Ammon's horn (tissue), 1 donor: ENCODE results near the gene RAB7A.
A peak's percentile ranks its signal among the peaks of the same experiment; 100 is the strongest.
"Not testable (repeated sequence)": the region's sequence is repeated elsewhere in the genome, so short reads cannot be mapped to it uniquely, and the experiment has no call there.

Source experiments
- DNase-seq: peaks from one replicate; pipeline ENCODE4 v3.0.0-alpha.2; 2016; ENCODE audit warnings: low spot score

Gene RAB7A

GRCh38 chr3:128753715-128754114 lies 27.7 kb downstream of the RAB7A start:
- no peak for DNase-seq

- no peak for DNase-seq
Observed at GRCh38 chr3:128760042-128760441, 34.1 kb downstream of the RAB7A start.

DNA sequence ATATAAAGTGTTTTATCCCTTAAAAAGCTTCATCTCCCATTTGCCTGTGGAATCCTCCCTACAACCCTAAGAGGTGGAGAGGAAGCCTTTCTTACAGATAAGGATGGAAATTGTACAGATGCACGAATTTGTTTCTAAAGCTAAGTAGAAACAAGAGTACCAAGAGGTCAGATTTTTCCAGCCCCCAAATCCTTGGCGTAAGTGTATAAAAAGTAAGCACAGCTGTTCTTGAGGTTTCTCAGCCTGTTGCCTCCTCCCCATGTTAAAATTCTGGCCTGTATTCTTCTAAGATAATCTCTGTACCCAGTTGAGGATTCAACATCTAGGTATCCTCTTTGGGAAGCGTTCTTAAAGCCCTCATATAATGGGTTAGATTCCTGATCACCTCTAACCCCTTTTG lies 34.9 kb downstream of the RAB7A start:
- no peak for DNase-seq

- DNase-seq: no peak
Observed at GRCh38 chr3:128761392-128761791, 35.4 kb downstream of the RAB7A start.

DNA sequence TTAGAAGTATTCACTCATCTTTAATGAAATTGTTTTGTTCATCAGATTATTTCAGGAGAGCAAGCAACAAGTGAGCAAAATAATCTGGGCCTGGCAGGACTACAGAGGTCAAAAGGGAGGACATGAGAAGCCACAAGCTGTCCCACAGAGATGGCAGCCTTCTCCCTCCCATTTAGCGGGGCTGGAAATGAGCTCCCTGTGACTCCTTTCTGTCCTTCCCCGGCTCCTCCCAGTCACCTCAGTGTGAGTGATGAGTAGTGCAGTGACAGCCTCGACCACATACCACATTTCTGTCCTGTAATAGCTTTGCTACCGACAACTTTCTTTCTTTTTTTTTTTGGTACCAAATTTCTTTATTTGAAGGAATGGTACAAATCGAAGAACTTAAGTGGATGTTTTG lies 38.0 kb downstream of the RAB7A start:
- DNase-seq: no peak

GRCh38 chr3:128764863-128765262 lies 38.9 kb downstream of the RAB7A start:
- no peak for DNase-seq

DNA sequence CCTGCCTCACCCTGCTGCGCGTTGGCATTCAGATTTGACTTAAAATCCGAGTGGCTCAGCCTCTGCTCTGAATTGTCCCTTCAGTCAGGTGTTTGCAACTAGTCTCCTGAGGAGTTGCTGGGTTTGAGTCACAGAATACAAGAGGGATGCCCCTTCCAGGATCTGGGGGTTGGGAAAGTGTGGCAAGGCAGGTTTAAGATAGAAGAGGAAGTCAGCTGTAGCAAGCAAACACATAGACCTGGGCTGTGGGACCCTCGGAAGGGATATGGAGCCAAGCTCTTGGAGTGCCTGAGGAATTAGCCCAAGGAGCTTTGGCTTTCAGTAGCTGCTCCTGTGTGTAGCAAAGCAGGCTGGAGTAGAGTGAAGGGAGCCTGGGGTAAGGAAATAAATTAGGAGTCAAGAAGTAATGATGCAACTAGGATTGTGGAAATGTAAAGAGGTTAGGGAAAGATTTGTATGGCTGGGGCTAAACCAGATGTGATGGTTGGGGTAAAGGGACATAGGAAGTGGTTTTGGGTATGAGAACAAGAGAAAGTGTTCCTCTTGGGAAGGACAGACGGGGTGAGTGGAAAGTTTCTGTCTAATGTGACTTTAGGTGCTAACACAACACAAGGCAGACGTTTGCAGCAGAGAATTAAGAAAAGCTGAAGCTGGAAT lies 41.2 kb downstream of the RAB7A start:
- DNase-seq: no peak

DNA sequence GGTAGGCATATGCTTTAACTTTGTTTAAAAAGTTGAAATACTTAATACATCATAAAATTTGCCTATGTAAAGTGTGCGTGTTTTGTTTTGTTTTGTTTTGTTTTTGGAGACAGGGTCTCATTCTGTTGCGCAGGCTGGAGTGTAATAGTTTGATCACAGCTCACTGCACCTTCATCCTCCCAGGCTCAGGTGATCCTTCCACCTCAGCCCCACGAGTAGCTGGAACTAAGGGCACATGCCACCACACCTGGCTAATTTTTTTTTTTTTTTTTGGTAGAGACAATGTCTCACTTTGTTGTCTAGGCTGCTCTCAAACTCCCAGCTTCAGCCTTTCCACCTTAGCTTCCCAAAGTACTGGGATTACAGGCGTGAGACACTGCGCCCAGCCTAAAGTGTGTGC lies 42.5 kb downstream of the RAB7A start:
- no peak for DNase-seq

- no peak for DNase-seq
Observed at GRCh38 chr3:128770387-128770786, 44.4 kb downstream of the RAB7A start.

DNA sequence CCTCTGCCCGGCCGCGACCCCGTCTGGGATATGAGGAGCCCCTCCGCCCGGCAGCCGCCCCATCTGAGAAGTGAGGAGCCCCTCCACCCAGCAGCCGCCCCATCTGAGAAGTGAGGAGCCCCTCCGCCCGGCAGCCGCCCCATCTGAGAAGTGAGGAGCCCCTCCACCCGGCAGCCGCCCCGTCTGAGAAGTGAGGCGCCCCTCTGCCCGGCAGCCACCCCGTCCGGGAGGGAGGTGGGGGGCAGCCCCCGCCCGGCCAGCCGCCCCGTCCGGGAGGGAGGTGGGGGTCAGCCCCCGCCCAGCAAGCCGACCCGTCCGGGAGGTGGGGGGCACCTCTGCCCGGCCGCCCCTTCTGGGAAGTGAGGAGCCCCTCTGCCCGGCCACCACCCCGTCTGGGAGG lies 47.2 kb downstream of the RAB7A start:
- not testable (repeated sequence) for DNase-seq

GRCh38 chr3:128773592-128773991 lies 47.6 kb downstream of the RAB7A start:
- not testable (repeated sequence) for DNase-seq

DNA sequence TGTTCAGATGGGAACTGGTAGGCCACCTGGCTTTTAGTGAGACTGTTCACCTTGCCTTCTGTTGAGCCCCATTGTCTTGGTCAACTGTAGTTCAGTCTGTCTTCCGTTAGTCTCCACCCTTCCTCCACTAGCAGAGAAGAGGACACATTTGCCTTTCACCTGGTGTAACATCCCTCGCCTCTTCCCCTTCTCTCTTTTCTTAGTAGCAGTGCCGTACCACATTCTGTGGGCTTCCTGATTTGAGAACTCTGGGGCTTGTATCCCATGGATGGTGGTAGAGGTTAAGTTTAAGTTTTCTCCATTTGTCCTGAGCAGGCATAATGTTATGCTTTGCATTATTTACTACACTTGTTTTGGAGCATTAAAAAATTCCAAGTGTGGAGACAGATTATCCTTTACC lies 49.3 kb downstream of the RAB7A start:
- no peak for DNase-seq

GRCh38 chr3:128775906-128776542 lies 50.0 kb downstream of the RAB7A start:
- DNase-seq: no peak

DNA sequence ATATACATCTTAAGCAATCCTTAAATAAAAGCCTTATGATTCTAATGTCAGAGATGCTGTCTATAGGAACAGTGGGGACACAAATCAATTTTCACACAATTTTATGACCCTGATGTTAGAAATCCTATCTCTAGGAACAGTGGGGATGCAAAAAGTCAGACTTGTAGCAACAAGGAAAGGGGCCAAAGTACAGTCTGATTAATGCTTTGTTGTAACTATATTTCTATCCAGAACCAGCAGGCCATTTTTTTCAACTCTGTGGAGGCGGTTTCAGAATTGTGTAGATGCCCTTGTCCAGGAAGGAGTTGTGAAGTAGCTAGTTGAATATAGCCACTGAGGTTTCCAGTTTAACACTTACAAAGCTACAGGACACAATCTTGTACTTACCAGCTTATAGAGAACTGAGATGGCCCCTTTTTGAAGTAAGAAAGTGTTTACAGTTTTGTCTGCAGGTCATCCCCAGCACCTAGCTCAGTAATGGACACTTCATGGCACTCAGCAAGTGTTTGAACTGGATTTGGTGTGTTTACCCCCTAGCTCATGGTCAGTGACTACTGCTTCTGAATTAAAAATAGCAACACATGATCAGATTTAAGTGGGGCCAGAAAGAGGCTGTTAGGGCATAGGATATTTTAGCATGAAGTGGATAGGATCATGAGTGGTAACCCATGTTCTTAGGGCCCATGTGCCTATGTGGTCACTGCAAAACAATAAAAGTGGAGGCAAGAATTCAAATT lies 54.3 kb downstream of the RAB7A start:
- no peak for DNase-seq

DNA sequence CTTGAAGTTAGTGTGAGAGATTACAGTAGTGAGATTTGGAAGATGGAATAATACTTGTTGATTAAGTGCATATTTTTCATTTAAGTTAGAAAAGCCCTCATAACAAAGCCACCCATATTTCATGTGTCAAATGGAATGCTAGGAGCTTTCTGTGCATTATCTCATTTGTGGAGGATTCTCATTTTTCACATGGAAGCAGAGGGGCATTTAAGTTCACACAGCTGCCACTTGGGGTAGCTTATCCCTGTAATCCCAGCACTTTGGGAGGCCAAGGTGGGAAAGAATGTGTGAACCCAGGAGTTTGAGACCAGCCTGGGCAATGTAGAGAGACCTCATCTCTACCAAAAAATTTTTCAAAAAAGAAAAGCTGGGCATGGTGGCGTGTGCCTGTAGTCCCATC lies 55.2 kb downstream of the RAB7A start:
- no peak for DNase-seq

- DNase-seq: no peak
Observed at GRCh38 chr3:128782282-128783146, 56.5 kb downstream of the RAB7A start.

- DNase-seq: no peak
Observed at GRCh38 chr3:128783774-128784173, 57.8 kb downstream of the RAB7A start.

DNA sequence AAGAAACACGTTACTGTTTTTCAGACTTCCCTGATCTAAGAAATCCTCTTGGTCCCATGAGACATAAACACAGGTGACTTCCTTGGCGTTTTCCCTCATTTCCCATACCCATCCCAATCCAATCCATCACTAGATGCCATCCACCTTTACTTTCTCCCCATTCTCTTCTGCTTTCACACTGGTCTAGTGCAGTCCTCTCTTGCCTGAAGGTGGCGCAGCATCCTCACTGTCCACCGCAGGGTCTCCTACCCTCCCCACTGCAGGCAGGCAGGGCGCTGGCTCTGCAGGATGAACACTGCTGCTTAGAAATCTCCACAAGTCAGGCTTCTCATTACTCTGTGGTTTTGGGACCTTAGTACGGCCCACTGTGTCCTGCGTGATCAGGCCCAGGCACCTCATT lies 58.2 kb downstream of the RAB7A start:
- DNase-seq: peak; percentile 81

DNA sequence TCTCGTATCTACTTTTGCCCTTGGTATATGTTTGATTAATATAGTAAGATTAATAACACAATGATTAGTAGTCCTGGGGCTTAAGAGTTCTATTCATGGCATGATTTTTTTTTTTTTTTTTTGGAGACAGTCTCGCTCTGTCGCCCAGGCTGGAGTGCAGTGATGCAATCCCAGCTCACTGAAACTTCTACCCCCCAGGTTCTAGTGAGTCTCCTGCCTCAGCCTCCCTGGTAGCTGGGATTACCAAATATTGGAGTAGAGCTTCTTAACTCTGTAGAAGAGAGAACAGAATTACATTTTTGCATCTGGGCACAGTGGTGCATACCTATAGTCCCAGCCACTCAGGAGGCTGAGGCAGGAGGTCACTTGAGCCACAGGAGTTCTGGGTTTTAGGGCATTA lies 58.9 kb downstream of the RAB7A start:
- no peak for DNase-seq

DNA sequence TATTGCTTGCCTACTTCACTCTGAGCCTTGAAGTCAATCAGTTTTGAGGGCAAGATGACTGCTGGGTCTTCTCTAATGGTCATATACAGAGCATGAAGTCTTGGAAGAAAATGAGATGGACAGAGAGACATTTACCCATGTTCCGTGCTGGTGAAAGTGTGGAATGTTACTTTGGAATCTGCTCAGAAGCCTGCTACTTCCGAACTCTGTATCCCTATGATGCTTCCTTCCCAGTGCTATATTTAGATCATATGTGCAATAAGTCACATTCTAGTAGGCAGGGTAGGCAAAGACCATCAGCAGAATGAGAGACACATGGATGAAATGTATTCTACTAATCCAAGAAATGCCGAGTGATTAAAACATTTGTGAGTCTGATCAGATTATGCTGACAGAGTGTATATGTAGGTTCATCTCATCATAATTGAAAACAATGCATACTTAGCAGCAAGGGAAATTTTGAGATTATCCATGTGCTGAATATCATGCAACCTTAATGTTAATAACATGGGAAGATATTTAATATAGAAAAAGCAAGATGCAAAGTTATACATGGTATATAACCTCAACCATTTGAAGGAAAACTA lies 60.5 kb downstream of the RAB7A start:
- no peak for DNase-seq

DNA sequence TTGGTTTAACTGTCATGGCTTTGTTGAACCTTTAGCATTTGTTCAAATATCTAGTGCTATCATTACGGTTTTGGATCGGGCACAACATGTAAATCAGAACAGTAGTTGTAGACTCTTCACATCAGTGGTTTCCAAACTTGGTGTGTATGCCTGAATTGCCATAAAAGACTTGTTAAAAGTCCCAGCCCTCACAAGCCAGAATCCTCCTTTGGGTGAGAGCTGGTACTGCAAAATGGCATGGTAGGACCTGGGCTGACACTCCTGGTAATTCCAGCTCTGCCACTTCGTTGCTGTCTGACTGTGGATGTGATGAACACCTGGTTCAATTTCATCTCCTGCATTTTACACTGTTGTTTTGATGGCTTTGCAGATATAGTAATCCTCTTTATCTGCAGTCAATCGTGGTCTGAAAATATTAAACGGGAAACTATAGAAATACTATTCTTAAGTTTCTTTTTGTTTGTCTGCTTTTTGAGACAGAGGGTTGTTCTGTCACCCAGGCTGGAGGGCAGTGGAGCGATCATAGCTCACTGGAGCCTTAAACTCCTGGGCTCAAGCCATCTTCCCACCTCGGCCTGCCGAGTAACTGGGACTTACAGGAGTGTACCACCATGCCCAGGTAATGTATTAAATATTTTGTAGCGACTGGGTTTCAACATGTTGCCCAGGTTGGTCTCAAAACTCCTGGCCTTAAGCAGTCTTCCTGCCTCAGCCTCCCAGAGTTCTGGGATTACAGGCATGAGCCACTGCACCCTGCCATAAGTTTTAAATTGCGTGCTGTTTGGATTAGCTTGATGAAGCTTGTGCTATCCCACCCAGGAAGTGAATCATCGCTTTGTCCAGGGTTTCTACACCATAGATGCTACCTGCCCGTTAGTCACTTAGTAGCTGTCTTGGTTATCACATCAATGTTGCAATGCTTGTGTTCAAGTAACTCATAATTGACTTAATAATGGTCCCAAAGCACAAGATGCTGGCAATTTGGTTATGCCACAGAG lies 61.6 kb downstream of the RAB7A start:
- no peak for DNase-seq
